GM04504 (cell line): ENCODE results near the gene PXT1.
"Not testable (repeated sequence)": the region's sequence is repeated elsewhere in the genome, so short reads cannot be mapped to it uniquely, and the experiment has no call there.

Experiments used
- DNase-seq: peaks from one replicate; pipeline ENCODE4 v3.0.0-alpha.2; 2012; ENCODE audit warnings: low read depth

PXT1 gene

DNA sequence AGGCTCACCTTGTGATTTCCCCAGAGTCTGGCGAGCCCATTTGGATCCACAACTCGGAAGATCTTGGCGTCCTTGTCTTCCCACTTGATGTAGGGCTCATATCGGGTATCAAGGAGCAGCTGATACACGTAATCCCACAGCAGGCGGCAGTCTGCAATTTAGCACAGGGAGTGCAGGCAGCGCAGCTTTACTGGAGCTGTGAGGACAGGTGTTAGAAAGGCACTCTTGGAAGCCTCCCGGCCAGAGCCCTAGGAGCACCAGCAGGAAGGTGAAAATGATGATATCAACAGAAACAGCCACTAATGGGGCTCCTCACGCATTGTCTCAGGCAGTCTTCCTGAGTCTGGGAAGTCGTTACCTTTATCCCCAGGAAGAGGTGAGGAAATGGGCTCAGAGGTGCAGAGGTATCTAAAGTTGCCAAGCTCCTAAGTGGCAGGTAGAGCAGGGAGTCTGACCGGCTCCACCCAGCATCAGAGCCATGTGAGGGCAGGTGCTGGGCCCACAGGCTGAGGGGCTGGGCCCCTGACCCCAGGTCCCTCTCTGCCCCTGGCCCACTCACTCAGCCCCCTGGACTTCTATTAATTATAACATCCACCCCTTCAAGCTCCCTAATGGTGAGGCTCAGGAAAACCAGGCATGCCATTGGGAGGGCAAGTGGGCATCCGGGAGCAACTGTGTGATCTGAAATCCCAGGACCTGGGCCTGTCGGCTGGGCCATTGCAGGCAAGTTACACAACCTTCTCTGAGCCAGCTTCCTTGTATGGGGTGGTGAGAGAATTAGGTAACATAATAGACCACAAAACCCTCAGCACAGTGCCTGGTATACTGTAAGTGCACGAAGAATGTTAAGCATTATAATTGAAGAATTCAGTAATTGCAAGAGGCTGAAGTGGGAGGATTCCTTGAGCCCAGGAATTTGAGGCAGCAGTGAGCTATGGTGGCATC is 73.5 kb downstream of the PXT1 start:
- DNase-seq = peak; percentile 78

DNA sequence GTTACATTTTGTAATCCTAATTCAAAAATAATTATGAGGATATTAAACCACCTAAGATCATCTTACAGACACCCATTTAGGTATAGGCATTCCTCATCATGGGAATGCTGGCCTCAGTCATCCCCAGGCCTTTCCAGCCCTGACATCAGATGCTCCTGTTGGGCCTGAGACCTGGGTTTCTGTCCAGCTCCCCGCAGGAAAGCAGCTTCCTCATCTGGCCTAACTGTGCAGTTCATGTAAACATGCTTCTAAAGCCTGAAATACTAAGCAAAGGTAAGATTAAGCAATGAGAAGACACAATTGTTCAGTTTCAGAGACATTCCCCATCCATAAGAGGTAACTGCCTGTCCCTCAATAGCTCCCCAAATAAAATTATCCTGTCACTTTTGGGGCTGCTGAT is 74.2 kb downstream of the PXT1 start:
- DNase-seq = no peak

DNA sequence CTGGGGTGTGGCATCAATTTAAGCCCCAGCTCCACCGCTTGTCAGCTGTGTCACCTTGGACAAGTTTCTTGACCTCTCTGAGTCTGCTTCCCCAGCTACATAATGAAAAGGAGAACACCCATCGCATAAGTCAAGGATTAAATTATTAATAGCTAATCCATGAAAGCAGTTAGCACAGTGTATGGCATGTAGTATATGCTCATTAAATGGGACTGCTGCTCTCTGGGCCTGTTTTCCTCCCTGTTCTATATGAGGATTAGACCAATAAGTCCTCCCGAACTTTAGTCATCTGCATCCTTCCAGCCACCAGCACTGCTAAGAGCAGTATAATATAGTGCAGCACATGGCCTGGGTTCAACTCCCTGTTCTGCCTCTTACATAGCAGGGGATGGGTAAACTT is 74.9 kb downstream of the PXT1 start:
- no peak for DNase-seq

DNA sequence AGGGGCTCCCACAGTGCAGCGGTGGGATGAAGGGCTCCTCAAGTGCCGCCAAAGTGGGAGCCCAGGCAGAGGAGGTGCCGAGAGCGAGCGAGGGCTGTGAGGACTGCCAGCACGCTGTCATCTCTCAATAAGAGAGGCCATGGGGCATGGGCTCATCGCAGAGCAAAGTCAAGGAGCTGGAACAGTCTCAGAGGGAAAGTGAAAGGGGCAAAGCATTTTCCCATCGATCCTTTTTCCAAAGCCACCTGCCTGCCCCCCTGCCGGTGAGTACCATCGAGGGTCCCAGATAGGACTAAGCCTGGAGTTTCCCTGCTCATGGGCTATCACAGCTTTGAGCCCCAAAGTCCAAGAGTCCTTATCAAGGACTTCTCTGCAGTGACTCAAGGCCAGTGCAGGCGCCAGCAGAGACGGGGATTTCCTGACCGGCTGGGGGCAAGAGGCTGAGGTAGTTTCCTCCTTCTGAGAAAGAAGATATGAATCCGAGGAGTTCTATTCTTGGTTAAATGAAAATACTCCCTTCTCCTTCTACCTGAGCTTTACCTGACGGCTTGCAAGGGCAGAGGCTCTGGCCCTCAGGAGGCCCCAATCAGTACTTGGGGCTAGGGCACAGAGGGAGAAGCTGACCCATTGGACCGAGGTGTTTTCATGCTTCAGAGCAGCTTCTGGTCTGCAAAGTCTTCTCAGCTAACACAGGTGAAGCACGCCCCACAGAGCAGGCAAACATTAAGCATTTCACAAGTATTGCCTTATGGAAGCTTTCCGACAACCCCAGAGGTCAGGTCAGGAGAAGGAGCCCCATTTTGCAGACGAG is 77.8 kb downstream of the PXT1 start:
- no peak for DNase-seq

DNA sequence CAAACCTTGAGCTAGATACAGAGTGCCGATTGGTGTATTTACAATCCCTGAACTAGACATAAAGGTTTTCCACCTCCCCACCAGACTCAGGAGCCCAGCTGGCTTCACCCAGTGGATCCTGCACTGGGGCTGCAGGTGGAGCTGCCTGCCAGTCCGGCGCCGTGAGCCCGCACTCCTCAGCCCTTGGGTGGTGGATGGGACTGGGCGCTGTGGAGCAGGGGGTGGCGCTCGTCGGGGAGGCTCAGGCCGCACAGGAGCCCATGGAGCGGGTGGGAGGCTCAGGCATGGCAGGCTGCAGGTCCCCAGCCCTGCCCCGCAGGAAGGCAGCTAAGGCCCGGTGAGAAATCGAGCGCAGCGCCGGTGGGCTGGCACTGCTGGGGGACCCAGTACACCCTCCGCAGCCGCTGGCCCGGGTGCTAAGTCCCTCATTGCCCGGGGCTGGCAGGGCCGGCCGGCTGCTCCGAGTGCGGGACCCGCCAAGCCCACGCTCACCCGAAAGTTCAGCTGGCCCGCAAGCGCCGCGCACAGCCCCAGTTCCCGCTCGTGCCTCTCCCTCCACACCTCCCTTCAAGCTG is 78.5 kb downstream of the PXT1 start:
- DNase-seq = not testable (repeated sequence)

DNA sequence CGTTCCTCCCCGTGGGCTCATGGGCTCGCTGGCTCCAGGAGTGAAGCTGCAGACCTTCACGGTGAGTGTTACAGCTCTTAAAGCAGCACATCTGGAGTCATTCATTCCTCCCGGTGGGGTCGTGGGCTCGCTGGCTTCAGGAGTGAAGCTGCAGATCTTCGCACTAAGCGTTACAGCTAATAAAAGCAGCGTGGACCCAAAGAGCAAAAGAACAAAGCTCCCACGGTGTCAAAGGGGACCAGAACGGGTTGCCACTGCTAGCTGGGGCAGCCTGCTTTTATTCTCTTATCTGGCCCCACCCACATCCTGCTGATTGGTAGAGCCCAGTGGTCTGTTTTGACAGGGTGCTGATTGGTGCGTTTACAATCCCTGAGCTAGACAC is 79.3 kb downstream of the PXT1 start:
- not testable (repeated sequence) for DNase-seq

DNA sequence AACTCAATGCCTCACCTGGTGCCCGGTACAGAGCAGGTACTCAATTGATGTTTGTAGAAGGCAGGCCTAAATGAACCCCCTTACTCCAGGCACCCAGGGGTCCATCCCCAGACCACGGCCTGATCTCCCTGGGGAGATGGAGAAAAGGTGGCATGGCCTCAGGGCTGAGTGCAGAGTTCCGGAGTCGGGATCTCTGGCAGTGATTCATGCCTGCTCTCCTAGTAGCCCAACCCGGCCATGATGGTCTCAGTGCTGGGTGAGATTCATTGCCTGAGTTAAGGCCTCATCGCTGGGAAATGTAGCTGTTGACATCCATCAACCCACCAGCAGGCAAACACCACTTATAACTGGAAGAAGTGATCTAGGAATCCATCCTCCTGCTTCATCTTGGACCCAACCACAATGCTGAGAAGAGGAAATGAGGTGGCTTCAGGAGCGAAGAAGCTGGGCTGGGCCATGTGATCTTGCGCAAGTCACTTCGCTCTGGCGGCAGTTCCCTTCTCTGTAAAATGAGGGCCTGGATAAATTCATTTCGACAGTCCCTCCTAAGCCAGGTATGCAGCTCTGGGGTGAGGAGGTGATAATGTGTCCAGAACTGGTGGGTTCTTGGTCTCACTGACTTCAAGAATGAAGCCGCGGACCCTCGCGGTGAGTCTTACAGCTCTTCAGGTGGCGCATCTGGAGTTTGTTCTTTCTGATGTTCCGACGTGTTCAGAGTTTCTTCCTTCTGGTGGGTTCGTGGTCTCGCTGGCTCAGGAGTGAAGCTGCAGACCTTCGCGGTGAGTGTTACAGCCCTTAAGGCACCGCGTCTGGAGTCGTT is 79.9 kb downstream of the PXT1 start:
- DNase-seq = no peak

DNA sequence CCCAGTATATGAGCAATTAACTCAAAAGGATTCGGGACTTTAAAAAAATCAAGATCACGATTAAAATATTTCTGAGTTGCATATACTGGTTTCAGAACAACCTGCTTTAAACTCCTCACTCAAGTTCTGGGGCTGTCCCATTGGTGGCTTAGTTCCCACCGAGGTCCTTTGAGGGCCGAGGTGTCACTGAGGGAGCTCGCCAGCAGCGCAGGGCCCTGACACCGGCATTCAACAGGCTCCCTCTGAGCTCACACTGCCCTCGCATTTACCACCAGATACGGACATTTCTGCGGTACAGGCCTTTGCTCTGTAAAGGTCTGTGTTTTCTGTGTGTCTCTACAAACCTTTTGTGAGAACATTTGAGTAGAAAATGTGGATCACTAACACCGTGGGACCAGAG is 81.6 kb downstream of the PXT1 start:
- no peak for DNase-seq

DNA sequence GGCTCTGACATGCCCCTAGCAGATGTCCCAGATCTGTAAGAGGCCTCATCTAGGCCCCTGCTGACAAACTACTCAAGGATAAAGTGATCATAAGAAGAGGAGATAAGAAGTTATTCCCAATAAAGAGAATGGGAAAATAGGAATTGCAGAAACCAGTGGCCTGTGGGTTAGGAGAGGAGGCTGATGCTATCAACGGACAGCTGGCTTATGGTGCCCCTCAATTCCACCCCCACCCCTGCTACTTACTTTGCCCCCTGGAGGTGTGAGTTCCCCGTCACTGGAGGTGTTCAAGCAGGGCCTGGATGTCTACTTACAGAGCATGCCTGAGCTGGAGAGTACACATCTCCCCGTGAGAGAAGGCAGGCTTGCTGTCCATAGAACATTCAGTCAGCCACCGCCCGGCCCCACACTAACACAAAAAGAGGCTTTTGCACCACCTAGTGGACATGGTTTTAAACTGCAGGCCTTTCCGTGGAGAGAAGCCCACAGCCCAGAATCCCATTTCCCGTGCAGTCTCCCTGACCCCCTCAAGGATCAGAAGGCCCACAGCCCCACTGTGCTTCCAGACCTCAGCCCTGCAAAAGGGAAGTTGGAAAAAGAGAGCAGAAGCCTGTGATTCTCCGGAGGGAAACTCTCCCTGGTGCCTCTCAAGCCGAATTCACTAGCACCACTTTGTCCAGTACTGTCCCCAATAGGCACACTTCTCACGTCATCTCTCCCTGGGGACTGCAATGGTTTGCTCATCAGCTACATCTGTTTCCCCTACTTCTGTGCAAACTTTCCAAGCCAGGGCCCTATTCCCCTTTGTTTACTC is 82.2 kb downstream of the PXT1 start:
- peak; percentile 38 for DNase-seq

DNA sequence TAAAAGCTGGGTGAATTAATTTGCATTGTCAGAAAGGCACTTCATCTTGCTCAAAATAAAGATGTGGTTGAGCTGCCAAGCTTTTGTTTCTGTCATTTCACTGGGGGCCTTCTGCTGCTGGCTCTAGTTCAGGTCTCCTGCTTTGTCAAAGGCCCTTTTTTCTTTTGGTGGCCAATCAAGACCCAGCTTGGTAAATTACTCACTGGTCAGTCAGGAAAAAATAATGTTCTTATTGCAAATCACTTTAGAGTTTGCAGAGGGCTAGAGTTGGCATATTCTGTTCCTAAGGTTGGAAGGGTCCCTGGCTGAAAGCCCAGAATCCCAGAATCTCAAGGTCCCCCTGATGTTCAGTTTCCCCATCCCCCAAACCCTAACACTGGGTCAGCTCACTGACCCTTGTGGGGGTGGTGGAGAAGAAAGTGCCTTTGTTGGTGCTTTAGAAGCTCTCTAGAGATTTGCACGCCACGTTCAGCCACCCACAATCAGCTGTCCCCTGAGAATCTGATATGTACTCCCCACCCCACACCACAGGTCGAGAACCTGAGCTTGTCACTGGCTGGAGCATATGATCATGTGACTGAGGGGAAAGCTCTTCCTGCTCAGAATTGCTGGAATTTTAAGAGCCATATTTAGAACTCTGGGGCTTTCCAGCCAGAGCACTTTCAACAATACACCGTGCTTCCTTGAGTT is 84.3 kb downstream of the PXT1 start:
- DNase-seq = no peak

DNA sequence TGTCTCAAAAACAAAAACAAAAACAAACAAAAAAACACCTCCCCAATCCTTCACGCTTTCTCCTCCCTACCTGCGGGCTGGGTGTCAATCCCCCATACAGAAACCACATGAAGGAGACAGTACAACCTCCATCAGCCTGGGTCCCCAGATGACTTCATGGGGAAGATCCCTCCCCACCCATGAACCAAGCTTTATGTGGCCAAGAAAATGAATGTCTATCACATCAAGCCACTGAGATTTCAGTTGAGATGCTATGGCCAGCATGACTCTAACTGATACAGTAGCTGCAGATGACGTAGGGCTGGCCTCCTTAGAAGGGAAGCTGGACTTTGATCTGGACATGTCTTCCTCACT is 84.8 kb downstream of the PXT1 start:
- no peak for DNase-seq

DNA sequence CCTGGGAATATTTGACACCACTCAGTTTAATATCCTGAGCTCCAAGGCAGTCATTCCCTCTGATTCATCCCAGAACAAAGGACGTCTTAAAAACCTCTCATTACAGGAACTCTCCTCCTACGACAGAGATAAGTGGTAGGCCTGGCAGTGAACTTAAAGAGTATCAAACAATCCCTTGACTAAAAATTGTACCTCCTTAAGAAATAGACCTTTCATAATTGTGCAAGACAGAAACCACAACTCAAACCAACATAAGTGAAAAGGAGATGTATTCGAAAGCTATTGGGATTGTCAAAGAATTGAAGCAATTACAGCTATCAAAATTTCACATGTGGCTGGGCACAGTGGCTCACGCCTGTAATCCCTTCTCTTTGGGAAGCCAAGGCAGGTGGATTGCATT is 86.8 kb downstream of the PXT1 start:
- DNase-seq = no peak

DNA sequence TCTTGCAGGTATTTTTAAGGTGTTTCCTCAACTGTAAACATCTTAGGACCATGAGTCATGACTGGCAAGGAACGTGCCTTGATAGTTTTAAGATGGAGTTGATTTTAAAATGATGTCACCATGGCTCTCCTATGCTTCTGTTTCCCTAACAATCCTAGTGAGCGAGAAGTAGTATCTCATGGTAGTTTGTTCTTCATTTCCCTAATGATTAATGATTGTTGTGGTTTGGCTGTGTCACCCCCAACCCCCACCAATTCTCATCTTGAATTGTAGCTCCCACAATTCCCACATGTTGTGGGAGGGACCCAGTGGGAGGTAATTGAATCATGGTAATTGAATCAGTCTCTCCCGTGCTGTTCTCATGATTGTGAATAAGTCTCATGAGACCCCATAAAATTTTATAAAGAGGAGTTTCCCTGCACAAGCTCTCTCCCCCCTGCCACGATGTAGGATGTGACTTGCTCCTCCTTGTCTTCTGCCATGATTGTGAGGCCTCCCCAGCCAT is 89.2 kb downstream of the PXT1 start:
- no peak for DNase-seq

DNA sequence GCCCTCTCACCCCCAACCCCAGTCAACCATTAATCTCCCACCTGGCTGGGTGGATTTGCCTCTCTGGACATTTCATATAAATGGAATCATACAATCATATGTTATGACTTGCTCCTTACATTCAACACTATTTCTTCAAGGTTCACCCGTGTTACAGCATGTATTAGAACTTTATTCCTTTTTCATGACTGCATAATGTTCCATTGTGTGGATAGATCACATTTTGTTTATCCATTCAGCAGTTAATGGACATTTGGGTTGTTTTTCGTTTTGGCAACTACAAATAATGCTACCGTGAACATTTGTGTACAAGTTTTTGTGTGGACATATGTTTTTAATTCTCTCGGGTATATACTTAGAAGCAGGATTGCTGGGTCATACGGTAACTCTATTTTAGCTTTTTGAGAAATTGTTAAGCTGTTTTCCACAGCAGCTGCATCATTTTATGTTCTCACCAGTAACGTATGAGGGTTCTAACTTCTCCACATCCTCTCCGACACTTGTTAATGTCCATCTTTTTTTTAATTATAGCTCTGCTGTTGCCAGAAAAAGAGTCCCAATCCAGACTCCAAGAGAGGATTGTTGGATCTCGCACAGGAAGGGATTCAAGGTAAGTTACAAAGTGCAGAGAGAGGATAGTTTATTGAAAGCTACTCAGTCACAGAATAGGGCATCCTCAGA is 90.0 kb downstream of the PXT1 start:
- no peak for DNase-seq

DNA sequence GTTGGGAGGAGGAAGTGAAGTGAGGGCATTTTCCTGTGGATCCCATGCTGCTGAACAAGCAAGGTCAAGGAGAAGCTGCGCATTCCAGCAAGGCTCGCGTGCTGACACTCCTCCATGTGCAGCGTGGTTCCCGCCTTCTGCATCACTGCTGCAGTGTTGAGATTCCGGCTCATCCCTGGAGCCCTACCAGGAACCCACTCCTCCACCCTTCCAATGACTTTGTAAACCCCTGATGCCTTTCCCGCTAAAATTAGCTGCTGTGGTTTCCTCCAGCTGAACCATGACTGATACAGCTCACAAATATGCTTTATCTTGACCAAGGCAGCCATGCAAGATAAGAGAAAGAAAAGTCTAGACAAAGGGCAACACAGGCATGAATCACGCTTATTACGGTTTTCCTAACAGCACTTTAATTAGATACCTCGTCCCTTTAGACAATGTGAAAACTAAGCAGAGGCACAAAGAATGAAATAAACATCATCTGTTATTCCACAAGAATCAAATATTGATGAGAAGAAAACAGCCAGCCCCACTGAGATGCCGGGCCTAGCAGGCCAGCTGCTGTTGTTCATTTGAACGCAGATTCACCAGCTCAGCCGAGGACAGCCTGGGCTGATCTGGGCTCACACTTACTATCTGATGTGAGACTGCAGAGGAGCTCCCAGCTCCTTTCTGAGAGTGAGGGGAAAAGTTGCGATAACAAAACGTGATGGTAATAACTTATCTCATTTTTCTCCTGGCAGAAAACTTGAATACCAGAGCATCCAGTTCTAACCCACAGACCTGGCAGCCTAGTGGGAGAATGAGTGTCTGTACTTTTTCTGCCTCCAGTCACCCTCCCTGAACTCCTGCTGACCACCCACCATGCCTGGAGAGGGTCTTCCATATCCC is 91.7 kb downstream of the PXT1 start:
- DNase-seq = no peak

DNA sequence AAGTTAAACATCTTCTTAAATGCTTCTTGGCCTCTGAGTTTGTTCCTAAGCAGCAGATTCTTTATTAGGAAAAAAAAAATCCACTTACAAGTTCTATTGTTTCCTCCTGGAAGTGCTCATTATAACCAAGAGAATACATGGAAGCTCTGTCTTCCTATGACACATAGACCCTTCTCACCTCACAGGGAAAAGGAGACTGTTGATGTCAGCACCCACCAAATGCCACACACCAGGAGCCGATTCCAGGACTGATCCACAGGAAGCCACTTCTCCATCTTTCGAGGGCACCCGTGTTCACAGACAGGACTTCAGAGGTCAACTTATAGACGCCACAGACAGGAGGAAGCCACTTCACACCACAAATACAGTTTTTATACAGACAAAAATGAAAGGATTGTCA is 92.6 kb downstream of the PXT1 start:
- no peak for DNase-seq

DNA sequence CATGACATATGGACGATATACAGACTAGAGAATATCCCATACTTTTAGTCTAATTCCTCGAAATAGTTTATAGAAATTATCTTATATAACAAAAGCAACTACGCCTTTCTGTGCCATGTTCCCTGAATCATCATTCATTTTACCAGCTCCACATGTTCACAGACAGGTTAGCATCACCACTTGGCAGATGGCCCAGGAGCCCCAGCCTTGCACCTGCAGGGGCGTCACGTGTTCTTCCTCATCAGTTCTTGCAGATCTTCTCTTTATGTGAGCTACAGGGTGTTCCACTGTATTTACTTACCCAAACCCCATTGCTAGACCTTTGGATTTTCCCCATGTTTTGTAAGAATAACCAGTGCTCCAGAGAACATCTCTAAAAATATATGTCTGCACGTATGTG is 93.4 kb downstream of the PXT1 start:
- no peak for DNase-seq

DNA sequence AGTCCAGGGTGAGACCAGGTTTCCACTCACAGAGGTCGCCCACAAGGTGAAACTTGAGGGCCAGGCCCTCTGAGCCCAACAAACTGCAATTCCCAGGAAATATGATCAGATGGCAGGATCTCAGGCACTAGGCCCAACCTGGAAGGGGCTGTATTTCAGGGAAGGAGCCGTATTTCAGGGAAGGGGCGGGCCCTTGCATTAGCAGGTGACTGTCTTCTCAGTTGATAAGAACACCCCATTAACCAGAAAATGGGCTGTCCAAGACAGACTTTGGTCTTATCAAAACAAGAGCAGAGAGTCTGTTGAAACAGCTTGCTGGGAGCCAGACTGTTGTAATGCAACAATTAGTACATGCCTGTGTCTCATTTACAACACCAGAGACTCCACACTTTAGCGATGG is 95.0 kb downstream of the PXT1 start:
- no peak for DNase-seq
